ENCODE results near the gene KCNC4.

Gene KCNC4

DNA sequence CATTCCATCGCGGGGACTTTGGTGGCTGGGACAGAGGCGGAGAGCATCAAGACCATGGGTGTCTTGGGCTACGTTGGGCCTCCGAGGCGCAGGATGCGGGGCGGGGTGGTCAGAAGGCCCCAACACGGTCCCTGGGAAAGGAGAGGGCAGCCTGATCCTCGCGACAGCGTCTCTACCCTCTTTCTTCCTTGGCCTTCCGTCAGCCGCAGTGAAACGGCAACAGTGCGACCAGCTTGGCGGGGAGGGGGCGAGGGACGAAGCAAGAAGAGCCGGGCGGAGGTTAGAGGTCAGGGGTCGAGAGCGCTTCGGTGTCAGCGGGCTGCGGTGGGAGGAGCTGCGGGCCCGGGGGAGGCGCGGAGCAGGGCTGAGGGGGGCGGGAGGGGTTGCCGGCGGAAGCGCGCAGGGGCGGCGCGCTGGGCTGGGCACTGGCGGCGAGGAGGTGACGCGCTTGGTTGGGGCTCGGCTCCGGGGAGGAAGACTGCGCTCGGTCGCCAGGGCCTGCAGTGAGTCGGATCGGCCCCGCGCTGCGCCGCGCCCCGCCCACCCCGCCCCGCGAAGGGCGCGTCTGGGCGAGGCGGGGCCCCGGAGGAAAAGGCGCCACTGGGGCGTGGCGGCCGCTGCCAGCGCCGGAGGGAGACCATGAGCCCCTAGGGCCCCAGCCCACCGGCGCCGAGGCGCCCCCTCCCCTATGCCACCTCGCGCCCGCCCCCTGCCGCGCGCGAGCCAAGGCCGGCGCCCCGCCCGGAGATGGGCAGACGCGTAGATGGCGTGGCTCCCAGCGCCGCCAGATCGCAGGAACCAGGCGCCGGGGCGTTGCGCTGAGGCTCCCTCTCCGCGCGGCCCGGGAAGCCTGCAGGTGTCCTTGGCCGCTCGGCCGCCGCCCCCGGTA lies at the start of gene KCNC4:
Gene KCNC4, plus strand, starts transcription at position 600 of the 889 bp plus-strand sequence. CDS start 1,186 bp downstream, outside the sequence.
- no peak for TF ChIP-seq Cebpa-rat (IDR thresholded peaks at IDR 0.05)
- Histone ChIP-seq H3K4me3 (peak within 1 kb of the TSS; percentile 79), H3K27ac (peak within 1 kb of the TSS; percentile 70), H3K9me3 (no peaks in the 10 kb centered on the region), H4K20me1 (peaks cover 36% of the 10 kb centered on the region), H3K9ac (peak within 1 kb of the TSS; percentile 76), H3K27me3 (peaks cover 31% of the 10 kb centered on the region), H3K4me1 (peaks cover 42% of the 10 kb centered on the region), H3K36me3 (no peaks in the 10 kb centered on the region), H3K4me2 (peak within 1 kb of the TSS; percentile 98)

DNA sequence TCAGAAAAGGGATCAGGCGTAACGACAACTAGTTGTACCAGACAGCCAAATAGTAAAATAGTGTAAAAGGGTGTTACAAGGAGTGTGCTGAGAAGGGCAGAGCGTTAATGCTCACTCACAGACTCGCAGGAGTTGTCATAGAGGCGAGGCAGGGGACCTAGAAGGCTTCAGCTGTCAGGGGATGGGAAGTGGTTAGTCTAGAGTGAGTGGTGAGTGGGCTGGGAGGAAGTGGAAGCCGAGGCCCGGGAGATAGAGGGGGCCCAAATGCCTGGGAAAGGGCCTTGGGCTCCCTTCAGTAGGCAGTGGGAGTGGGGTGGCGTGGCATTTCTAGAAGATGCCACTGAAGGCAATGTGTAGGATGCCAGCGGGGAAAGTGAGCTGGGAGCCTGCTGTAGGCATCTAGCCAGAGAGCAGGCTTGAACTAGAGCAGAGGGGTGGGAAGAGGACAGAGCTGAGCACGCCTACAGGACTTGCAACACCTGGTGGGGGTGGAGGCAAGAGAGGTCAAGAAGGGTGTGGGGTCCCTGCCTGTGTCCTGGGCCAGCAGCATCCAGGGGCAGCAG lies 49.5 kb upstream of the KCNC4 start:
- no peak overlapping the region for H3K9ac ChIP-seq
- no peak overlapping the region for H3K27ac ChIP-seq
- no peaks in the 10 kb centered on the region; the same call in 1 of the 2 replicates for H3K4me1 ChIP-seq
- H4K20me1 ChIP-seq, result no peaks in the 10 kb centered on the region
- H3K4me2 ChIP-seq, result no peak overlapping the region
- no peak for TF ChIP-seq Cebpa-rat (IDR thresholded peaks at IDR 0.05)
- no peaks in the 10 kb centered on the region for H3K9me3 ChIP-seq
- H3K27me3 ChIP-seq, result peaks cover 6% of the 10 kb centered on the region; the same call in 1 of the 2 replicates
- no peaks in the 10 kb centered on the region for H3K36me3 ChIP-seq
- H3K4me3 ChIP-seq, result no peak overlapping the region

DNA sequence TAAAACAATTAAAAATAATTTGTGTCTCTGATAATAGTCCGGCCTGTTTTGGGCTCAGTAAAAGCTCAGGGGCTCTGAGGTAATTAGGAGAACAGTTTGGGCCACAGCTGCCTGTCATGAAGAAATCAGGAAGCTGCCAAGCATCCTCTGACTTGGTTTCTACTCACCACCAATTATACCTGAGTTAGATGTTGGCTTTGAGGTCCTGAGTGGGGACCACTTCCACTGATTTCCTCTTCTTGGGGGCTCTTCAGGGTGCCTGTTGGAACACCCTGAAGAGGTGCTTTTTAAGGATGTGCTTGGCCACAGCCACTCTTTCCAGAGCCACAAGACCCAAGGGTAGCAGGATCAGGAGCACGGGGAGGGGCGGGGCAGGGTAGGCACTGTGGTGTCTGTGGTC lies 48.9 kb upstream of the KCNC4 start:
- no peak for TF ChIP-seq Cebpa-rat (IDR thresholded peaks at IDR 0.05)
- Histone ChIP-seq H3K27ac (no peak overlapping the region), H3K36me3 (no peaks in the 10 kb centered on the region), H3K4me2 (no peak overlapping the region), H3K9me3 (no peaks in the 10 kb centered on the region), H3K4me1 (no peaks in the 10 kb centered on the region; the same call in 1 of the 2 replicates), H3K4me3 (no peak overlapping the region), H4K20me1 (no peaks in the 10 kb centered on the region), H3K27me3 (peaks cover 6% of the 10 kb centered on the region; the same call in 1 of the 2 replicates), H3K9ac (no peak overlapping the region)

DNA sequence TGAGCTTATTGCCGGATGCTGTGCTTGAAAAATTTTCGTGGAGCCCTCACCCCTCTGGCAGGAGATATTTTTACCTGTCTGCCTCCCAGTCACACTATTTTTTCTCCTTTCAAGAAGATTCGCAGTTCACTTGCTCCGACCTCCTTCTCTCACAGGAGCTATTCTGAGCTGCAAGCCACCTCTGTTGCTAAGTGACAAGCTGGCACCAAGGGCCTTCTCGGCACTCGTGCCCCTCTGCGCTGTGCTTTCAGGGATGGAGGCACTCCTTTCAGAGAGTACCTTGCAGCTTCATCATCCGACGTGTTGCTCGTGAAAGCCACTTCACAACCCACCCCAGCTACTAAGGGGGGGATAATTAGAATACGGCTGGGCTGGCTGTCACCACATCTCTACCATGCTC lies 48.3 kb upstream of the KCNC4 start:
- Histone ChIP-seq H3K36me3 (no peaks in the 10 kb centered on the region), H3K4me3 (no peak overlapping the region), H3K9ac (no peak overlapping the region), H3K27me3 (peaks cover 6% of the 10 kb centered on the region; the same call in 1 of the 2 replicates), H3K4me2 (no peak overlapping the region), H3K9me3 (no peaks in the 10 kb centered on the region), H3K4me1 (no peaks in the 10 kb centered on the region; the same call in 1 of the 2 replicates), H4K20me1 (no peaks in the 10 kb centered on the region), H3K27ac (no peak overlapping the region)
- no peak for TF ChIP-seq Cebpa-rat (IDR thresholded peaks at IDR 0.05)

DNA sequence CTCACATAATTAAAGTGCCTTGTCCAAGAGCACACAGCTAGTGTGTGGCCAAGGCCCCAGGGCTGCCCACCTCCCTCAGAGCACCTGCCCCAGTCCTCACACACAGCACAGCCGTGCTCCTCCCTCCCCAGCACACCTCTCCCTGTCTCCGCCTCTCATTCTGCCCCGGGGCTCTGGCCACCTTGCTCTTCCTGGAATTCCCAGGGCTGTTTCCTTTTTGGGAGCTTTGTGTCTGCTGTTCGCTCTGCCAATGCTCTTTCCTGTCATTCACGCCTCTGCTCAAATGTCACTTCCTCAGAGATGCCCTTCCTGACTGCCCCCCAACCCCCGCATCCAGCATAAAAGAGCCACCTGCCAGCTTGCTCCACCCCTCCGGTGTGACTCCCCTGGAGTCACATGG lies 46.5 kb upstream of the KCNC4 start:
- H4K20me1 ChIP-seq, result no peaks in the 10 kb centered on the region
- no peak overlapping the region for H3K9ac ChIP-seq
- no peaks in the 10 kb centered on the region for H3K36me3 ChIP-seq
- H3K4me3 ChIP-seq, result no peak overlapping the region
- peaks cover 6% of the 10 kb centered on the region; the same call in 1 of the 2 replicates for H3K27me3 ChIP-seq
- H3K4me2 ChIP-seq, result no peak overlapping the region
- H3K27ac ChIP-seq, result no peak overlapping the region
- TF ChIP-seq Cebpa-rat (IDR thresholded peaks at IDR 0.05), result no peak
- no peaks in the 10 kb centered on the region for H3K9me3 ChIP-seq
- no peaks in the 10 kb centered on the region; the same call in 1 of the 2 replicates for H3K4me1 ChIP-seq

DNA sequence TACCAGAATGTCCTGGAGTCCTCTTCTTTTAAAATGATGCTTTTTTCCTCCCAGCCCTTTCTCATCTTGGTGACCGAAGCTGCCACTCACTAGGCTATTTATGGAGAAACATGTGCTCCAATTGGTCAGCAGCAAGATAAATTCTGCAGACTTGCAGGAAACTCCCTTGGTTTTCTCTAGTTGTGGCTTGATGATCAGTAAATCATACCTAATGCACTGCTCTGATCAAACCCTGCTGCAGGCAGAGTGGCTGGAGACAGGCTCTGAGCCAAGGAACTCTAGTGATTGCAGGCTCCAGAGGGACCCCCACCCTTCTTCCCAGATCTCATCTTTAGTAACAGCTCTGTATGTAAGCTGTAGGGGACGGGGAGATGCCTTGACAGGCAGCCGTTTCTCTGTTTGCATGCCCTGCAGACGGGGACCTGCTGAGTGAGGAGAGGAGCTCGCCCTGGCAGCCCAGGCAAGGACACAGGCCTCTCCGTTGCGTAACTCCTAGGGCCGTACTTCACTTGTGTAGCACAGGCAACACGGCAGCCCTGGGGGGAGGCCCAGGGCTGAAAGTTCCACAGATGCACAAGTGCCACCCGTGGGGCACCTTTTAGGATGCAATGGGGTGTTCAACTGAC lies 45.3 kb upstream of the KCNC4 start:
- TF ChIP-seq Cebpa-rat (IDR thresholded peaks at IDR 0.05), result no peak
- Histone ChIP-seq H3K9me3 (no peaks in the 10 kb centered on the region), H3K27ac (no peak overlapping the region), H3K4me3 (no peak overlapping the region), H4K20me1 (no peaks in the 10 kb centered on the region), H3K27me3 (peaks cover 6% of the 10 kb centered on the region; the same call in 1 of the 2 replicates), H3K4me1 (no peaks in the 10 kb centered on the region; the same call in 1 of the 2 replicates), H3K9ac (no peak overlapping the region), H3K36me3 (no peaks in the 10 kb centered on the region), H3K4me2 (no peak overlapping the region)

DNA sequence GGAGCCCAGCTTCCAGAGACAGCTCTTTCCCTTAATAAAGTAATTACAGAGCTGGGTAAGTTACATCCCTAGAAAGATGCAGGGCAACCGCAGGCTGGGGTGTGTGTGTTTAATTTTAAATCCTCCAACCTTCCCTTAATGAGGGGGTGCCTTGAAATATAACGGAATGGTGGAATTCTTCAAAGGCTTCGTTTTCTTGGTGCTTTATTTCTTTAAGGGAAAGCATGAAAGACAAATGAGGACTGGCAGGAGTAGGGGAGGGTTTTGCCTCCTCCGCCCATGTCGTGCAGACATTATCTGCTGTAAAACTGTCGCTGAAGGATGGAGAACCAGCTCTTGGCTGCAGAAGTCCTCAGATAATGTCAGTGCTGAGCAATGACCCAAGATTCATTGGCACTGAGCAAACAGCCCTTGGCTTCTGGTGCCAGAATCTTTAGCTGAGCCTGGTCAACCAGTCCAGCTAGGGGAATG lies 44.3 kb upstream of the KCNC4 start:
- H3K9me3 ChIP-seq, result no peaks in the 10 kb centered on the region
- no peaks in the 10 kb centered on the region for H3K36me3 ChIP-seq
- H3K27me3 ChIP-seq, result peaks cover under 1% of the 10 kb centered on the region; the same call in 1 of the 2 replicates
- H3K4me3 ChIP-seq, result no peak overlapping the region
- no peak overlapping the region for H3K27ac ChIP-seq
- H3K4me1 ChIP-seq, result no peaks in the 10 kb centered on the region
- H4K20me1 ChIP-seq, result no peaks in the 10 kb centered on the region
- TF ChIP-seq Cebpa-rat (IDR thresholded peaks at IDR 0.05), result no peak
- no peak overlapping the region for H3K9ac ChIP-seq
- no peak overlapping the region for H3K4me2 ChIP-seq

DNA sequence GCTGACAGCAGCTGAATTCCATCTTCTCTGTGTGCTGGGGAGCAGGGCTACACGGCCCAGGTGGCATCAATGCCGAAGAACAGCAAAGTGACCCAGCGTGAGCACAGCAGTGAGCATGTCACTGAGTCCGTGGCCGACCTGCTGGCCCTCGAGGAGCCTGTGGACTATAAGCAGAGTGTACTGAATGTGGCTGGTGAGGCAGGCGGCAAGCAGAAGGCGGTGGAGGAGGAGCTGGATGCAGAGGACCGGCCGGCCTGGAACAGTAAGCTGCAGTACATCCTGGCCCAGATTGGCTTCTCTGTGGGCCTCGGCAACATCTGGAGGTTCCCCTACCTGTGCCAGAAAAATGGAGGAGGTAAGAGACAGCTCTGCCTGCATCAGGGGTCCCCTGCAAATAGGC lies 43.3 kb upstream of the KCNC4 start:
- H3K36me3 ChIP-seq, result no peaks in the 10 kb centered on the region
- no peak for TF ChIP-seq Cebpa-rat (IDR thresholded peaks at IDR 0.05)
- H3K9ac ChIP-seq, result no peak overlapping the region
- H3K27me3 ChIP-seq, result no peaks in the 10 kb centered on the region
- H4K20me1 ChIP-seq, result no peaks in the 10 kb centered on the region
- H3K27ac ChIP-seq, result no peak overlapping the region
- H3K4me1 ChIP-seq, result peaks cover 6% of the 10 kb centered on the region; the same call in 1 of the 2 replicates
- H3K4me3 ChIP-seq, result no peak overlapping the region
- no peaks in the 10 kb centered on the region for H3K9me3 ChIP-seq
- H3K4me2 ChIP-seq, result no peak overlapping the region

DNA sequence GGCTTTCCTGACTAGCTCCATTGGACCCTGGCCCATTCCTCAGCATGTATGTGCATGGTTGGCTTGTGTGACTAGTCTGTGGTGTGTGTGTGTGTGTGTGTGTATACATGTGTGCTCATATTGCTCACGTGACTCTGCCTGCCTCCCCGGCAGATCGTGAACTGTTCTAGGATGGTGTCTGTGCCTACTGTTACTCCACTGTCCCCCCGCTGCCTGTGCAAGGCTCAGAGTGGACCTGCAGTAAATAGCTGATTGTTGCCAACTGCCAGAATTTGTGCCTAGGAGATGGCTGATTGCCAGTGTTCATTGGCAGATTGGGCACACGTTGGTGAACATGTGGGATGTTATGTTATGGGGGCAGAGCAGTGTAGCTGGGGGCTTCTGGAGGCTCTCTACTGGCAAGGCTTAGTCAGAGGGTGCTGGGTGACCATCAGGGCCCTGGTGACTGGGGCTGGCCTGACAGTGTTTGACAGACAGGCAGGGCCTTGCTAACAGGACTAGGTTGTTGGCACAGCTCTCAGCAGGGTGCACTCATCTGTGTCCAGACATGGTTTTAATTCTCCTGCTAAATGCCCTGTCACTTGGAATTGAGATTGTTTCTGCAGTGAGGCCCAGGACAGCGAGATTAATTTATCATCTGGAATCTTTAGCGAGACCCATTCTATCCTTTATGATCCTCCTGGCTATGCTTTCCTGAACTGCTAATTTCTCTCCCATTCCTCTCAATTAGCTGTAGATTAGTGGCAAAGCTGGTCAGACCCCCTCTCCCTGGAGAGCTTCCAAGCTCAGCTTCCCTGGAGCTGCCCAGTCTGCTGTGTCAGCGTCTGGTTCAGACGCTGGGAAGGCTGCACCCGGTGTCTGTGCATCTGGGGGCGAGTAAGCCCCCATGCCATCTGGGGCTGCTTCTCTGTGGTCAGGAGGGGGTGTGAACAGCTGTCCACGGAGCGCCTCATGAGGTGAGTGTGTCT lies 39.1 kb upstream of the KCNC4 start:
- Histone ChIP-seq H3K4me3 (no peak overlapping the region), H3K4me2 (no peak overlapping the region), H3K9ac (no peak overlapping the region), H4K20me1 (no peaks in the 10 kb centered on the region), H3K27me3 (no peaks in the 10 kb centered on the region), H3K4me1 (peaks cover 7% of the 10 kb centered on the region; the same call in 1 of the 2 replicates), H3K27ac (no peak overlapping the region), H3K36me3 (no peaks in the 10 kb centered on the region), H3K9me3 (no peaks in the 10 kb centered on the region)
- TF ChIP-seq Cebpa-rat (IDR thresholded peaks at IDR 0.05), result no peak

All from BLaER1 (cell line).